Osteocyte (in vitro differentiated cells): ENCODE results near the gene LPCAT3. TPM values are rescaled to one million over a fixed set of nuclear protein-coding genes. Genes with fewer than 3 reads are reported as not detected.

ENCODE experiments used
- DNase-seq: peaks from one replicate; pipeline ENCODE4 v3.0.0; 2021; ENCODE audit warnings: mixed read lengths; ENCODE audit not compliant: unreplicated experiment; ENCODE audit errors: extremely low spot score
- H3K27ac Mint-ChIP-seq: one replicate; pipeline ENCODE4 v1.8.0; 2021; ENCODE audit warnings: mild to moderate bottlenecking, mixed read lengths; ENCODE audit not compliant: unreplicated experiment
- H3K27me3 Mint-ChIP-seq: one replicate; pipeline ENCODE4 v1.8.0; 2021; ENCODE audit warnings: mixed read lengths; ENCODE audit not compliant: unreplicated experiment
- H3K36me3 Mint-ChIP-seq: one replicate; pipeline ENCODE4 v1.8.0; 2021; ENCODE audit warnings: mixed read lengths; ENCODE audit not compliant: unreplicated experiment
- H3K4me1 Mint-ChIP-seq: one replicate; pipeline ENCODE4 v1.8.0; 2021; ENCODE audit warnings: mixed read lengths; ENCODE audit not compliant: unreplicated experiment
- H3K4me3 Mint-ChIP-seq: one replicate; pipeline ENCODE4 v1.8.0; 2021; ENCODE audit warnings: mild to moderate bottlenecking, moderate library complexity, mixed read lengths; ENCODE audit not compliant: unreplicated experiment
- H3K9me3 Mint-ChIP-seq: one replicate; pipeline ENCODE4 v1.8.0; 2021; ENCODE audit warnings: mixed read lengths; ENCODE audit not compliant: unreplicated experiment
- CTCF ChIP-seq: fragments of 200-600 bp; sonication (generic); IDR thresholded peaks from 2 replicates; pipeline ENCODE4 v1.5.0; 2021; ENCODE audit warnings: antibody characterized with exemption, mild to moderate bottlenecking, moderate library complexity
- total RNA-seq: library from RNA; stranded (reverse); gene quantifications from 2 replicates; pipeline ENCODE4 v1.2.1, GENCODE V29; 2021

Gene LPCAT3
- total RNA-seq, 1 donor from 2014 or later: 33.2 TPM

GRCh38 chr12:6978611-6979011 lies 39.7 kb downstream of the LPCAT3 start:
- no peak overlapping the region for H3K4me3 Mint-ChIP-seq
- no peak overlapping the region for H3K27ac Mint-ChIP-seq
- no peaks in the 10 kb centered on the region for H3K9me3 Mint-ChIP-seq
- H3K4me1 Mint-ChIP-seq: peaks cover 2% of the 10 kb centered on the region
- no peaks in the 10 kb centered on the region for H3K27me3 Mint-ChIP-seq
- peaks cover 36% of the 10 kb centered on the region for H3K36me3 Mint-ChIP-seq
- no peak for DNase-seq
- TF ChIP-seq CTCF: no peak

GRCh38 chr12:6978188-6978587 lies 40.1 kb downstream of the LPCAT3 start:
- peaks cover 2% of the 10 kb centered on the region for H3K4me1 Mint-ChIP-seq
- H3K9me3 Mint-ChIP-seq: no peaks in the 10 kb centered on the region
- DNase-seq: no peak
- TF ChIP-seq CTCF: no peak
- no peak overlapping the region for H3K27ac Mint-ChIP-seq
- no peak overlapping the region for H3K4me3 Mint-ChIP-seq
- peaks cover 34% of the 10 kb centered on the region for H3K36me3 Mint-ChIP-seq
- H3K27me3 Mint-ChIP-seq: no peaks in the 10 kb centered on the region

- Mint-ChIP-seq H3K27me3 (no peaks in the 10 kb centered on the region), H3K36me3 (peaks cover 32% of the 10 kb centered on the region), H3K9me3 (no peaks in the 10 kb centered on the region), H3K4me1 (peaks cover 3% of the 10 kb centered on the region), H3K27ac (no peak overlapping the region), H3K4me3 (no peak overlapping the region)
- TF ChIP-seq CTCF: no peak
- no peak for DNase-seq
Observed at GRCh38 chr12:6977653-6978052, 40.6 kb downstream of the LPCAT3 start.

- no peaks in the 10 kb centered on the region for H3K27me3 Mint-ChIP-seq
- DNase-seq: no peak
- H3K4me1 Mint-ChIP-seq: peaks cover 19% of the 10 kb centered on the region
- H3K27ac Mint-ChIP-seq: peak overlapping the region; percentile 28
- H3K36me3 Mint-ChIP-seq: peaks cover 28% of the 10 kb centered on the region
- H3K4me3 Mint-ChIP-seq: no peak overlapping the region
- no peak for TF ChIP-seq CTCF
- no peaks in the 10 kb centered on the region for H3K9me3 Mint-ChIP-seq
Observed at GRCh38 chr12:6975297-6976032, 42.8 kb downstream of the LPCAT3 start.

- Mint-ChIP-seq H3K36me3 (peaks cover 28% of the 10 kb centered on the region), H3K4me1 (peaks cover 26% of the 10 kb centered on the region), H3K27me3 (no peaks in the 10 kb centered on the region), H3K4me3 (no peak overlapping the region), H3K9me3 (no peaks in the 10 kb centered on the region), H3K27ac (no peak overlapping the region)
- no peak for TF ChIP-seq CTCF
- DNase-seq: no peak
Observed at GRCh38 chr12:6974180-6974579, 44.1 kb downstream of the LPCAT3 start.
